K562 (cell line): ENCODE results near the gene UQCRFS1. TPM values are rescaled to one million over a fixed set of nuclear protein-coding genes. Genes with fewer than 3 reads are reported as not detected.

Experiments used
- ATAC-seq: fragments of 200-7000 bp; cut with Tn5 transposase; 3 replicates; pipeline ENCODE4 v1.9.1; 2020; ENCODE audit warnings: moderate library complexity
- BruUV-seq: library from RNA; stranded (reverse); fragments of 400-500 nt; replicated peaks from 2 replicates; lab custom pipeline; 2021; lab: Mats Ljungman, UMichigan
- CTCF ChIA-PET: fragments of 300-600 bp; formaldehyde crosslinking; extraction: SDS; loops from one replicate; lab custom pipeline; 2021; ENCODE audit warnings: low intra/inter-chr PET ratio; lab: Yijun Ruan, JAX
- POLR2A ChIA-PET: fragments of 300-600, 350-650 bp; sonication (Branson Sonifier 250); formaldehyde crosslinking; extraction: SDS; loops from one replicate; lab custom pipeline; 2021; ENCODE audit warnings: antibody characterized with exemption, inconsistent platforms; lab: Yijun Ruan, JAX
- DNase-seq, 4 experiments: peaks; one replicate each; pipeline versions ENCODE4 v3.0.0 to v3.0.0-alpha.2; 2011 to 2018; ENCODE audit warnings: low spot score in 3 of 4, mixed read lengths in 3 of 4; ENCODE audit errors: extremely low read depth in 1 of 4
- FAIRE-seq: peaks from 2 replicates; lab custom pipeline; 2011; peaks lifted over from hg19 to GRCh38; lab: Jason Lieb, UNC
- H2AFZ ChIP-seq: 2 replicates; pipeline ENCODE4 v1.6.0; 2011; ENCODE audit warnings: low read depth, low read length, control low read depth, inconsistent platforms
- H3K27ac ChIP-seq: fragments of 200-600 bp; 3 replicates; pipeline ENCODE4 v1.8.0; 2011; ENCODE audit warnings: low read depth, mild to moderate bottlenecking, control low read depth, inconsistent platforms, low read length, moderate library complexity, mixed read lengths; ENCODE audit errors: extremely low read depth
- H3K27me3 ChIP-seq, 2 experiments: fragments of 300-600 bp in 1 of 2; 2 replicates in 1 of 2; 3 replicates in 1 of 2; pipeline versions ENCODE4 v1.6.0 to v1.8.0; 2011; ENCODE audit warnings: inconsistent platforms in 2 of 2, low read length in 2 of 2, mild to moderate bottlenecking in 1 of 2, mixed read lengths in 1 of 2, moderate library complexity in 1 of 2; ENCODE audit not compliant: control insufficient read depth in 2 of 2, insufficient read depth in 2 of 2
- H3K36me3 ChIP-seq: fragments of 300-600 bp; 3 replicates; pipeline ENCODE4 v1.8.0; 2011; ENCODE audit warnings: mild to moderate bottlenecking, low read length, inconsistent platforms; ENCODE audit not compliant: control insufficient read depth, insufficient read depth
- H3K4me1 ChIP-seq, 2 experiments: fragments of 200-600 bp in 1 of 2; replicated peaks in 1 of 2; 2 replicates in 1 of 2; 3 replicates in 1 of 2; pipeline versions ENCODE4 v1.5.1 to v1.8.0; 2011; ENCODE audit warnings: inconsistent platforms in 2 of 2, low read length in 2 of 2, mild to moderate bottlenecking in 1 of 2, mixed read lengths in 1 of 2, moderate library complexity in 1 of 2; ENCODE audit not compliant: control insufficient read depth in 2 of 2, insufficient read depth in 2 of 2
- H3K4me2 ChIP-seq: 2 replicates; pipeline ENCODE4 v1.6.1; 2011; ENCODE audit warnings: low read length, control low read depth, inconsistent platforms, mixed read lengths; ENCODE audit not compliant: insufficient read depth
- H3K4me3 ChIP-seq: fragments of 200-600 bp; sonication (generic), shearing (Covaris generic); 2 replicates; pipeline ENCODE4 v1.5.1; 2016; ENCODE audit warnings: control low read depth, inconsistent platforms
- H3K79me2 ChIP-seq: fragments of 200-600 bp; 3 replicates; pipeline ENCODE4 v1.8.0; 2011; ENCODE audit warnings: low read length, inconsistent platforms; ENCODE audit not compliant: control insufficient read depth, insufficient read depth
- H3K9ac ChIP-seq, 2 experiments: 2 replicates each; pipeline versions ENCODE4 v1.6.0 to v1.6.1; 2011; ENCODE audit warnings: low read depth in 2 of 2, low read length in 2 of 2, control low read depth in 1 of 2, inconsistent platforms in 1 of 2, mild to moderate bottlenecking in 1 of 2, mixed read lengths in 1 of 2; ENCODE audit not compliant: insufficient read depth in 1 of 2
- H3K9me1 ChIP-seq: one replicate; pipeline ENCODE4 v1.6.0; 2011; ENCODE audit warnings: inconsistent platforms, mild to moderate bottlenecking, low read length, moderate library complexity; ENCODE audit not compliant: control insufficient read depth, insufficient read depth
- H3K9me3 ChIP-seq: replicated peaks from 2 replicates; pipeline ENCODE4 v1.5.1; 2011; ENCODE audit warnings: low read depth, low read length, inconsistent platforms; ENCODE audit not compliant: control insufficient read depth, insufficient read depth
- H4K20me1 ChIP-seq: replicated peaks from 2 replicates; pipeline ENCODE4 v1.6.1; 2011; ENCODE audit warnings: low read length, inconsistent platforms, mixed read lengths; ENCODE audit not compliant: control insufficient read depth, insufficient read depth
- CTCF ChIP-seq, 3 experiments: IDR thresholded peaks in 2 of 3; conservative IDR thresholded peaks in 1 of 3; 2 replicates each; pipeline ENCODE4 v1.5.1; 2011 to 2012; ENCODE audit warnings: low read length in 3 of 3, mild to moderate bottlenecking in 3 of 3, control low read depth in 2 of 3, improper control_type of control experiment in 1 of 3, inconsistent platforms in 1 of 3, low read depth in 1 of 3, mixed read lengths in 1 of 3, moderate library complexity in 1 of 3; ENCODE audit not compliant: insufficient read depth in 2 of 3
- NR2C2 ChIP-seq, 2 experiments: fragments of 200-800 bp in 1 of 2; sonication (Bioruptor generic) in 1 of 2; sonication (generic) in 1 of 2; formaldehyde crosslinking in 1 of 2; IDR thresholded peaks; 2 replicates each; pipeline versions ENCODE4 v1.6.1 to v1.8.0; 2016 to 2022; ENCODE audit warnings: mild to moderate bottlenecking in 1 of 2, missing compliant biosample characterization in 1 of 2, missing genetic modification characterization in 1 of 2, missing genetic modification reagents in 1 of 2
- PURB ChIP-seq: sonication (generic); formaldehyde crosslinking; IDR thresholded peaks from 2 replicates; pipeline ENCODE4 v1.9.0; 2021; ENCODE audit warnings: low read depth, mild to moderate bottlenecking, missing genetic modification reagents
- WGBS: fragments of 100-300 bp; shearing (Covaris generic); methylation state at CpG from one replicate; pipeline ENCODE4 v1.1.6; 2016; ENCODE audit warnings: low coverage, mixed read lengths; ENCODE audit not compliant: insufficient coverage; ENCODE audit errors: missing lambda C conversion rate; 5-methylcytosine and 5-hydroxymethylcytosine counted together
- in situ Hi-C: fragments of 300-500 bp; cut with MboI; formaldehyde crosslinking; loops from 4 replicates; pipeline ENCODE4 v1.15.0; 2018; ENCODE audit warnings: inconsistent platforms, mixed read lengths
- intact Hi-C: fragments of 100-400 bp; cut with micrococcal nuclease; formaldehyde crosslinking; loops from 2 replicates; pipeline ENCODE4 v1.14.2; 2022
- polyA plus RNA-seq, 8 experiments: library from polyadenylated mRNA; depleted of rRNA in 4 of 8; stranded (reverse) in 5 of 8; unstranded in 3 of 8; fragments of >200 nt; fragmentation: Nextera tagmentation in 2 of 8; fragmentation: Illumina TruSeq in 1 of 8; extraction: Ambion mirVana in 2 of 8; extraction: Trizol in 1 of 8; gene quantifications; 2 replicates each; pipeline versions ENCODE4 v1.2.1 to v1.2.3, GENCODE V29; 2011 to 2014; ENCODE audit warnings: inconsistent platforms in 1 of 8, missing spikeins in 1 of 8
- total RNA-seq, 7 experiments: library from RNA; depleted of rRNA in 6 of 7; stranded (reverse); fragments of >200 nt in 6 of 7; fragmentation: Illumina TruSeq in 2 of 7; extraction: Trizol in 2 of 7; gene quantifications; 2 replicates each; pipeline versions ENCODE4 v1.2.1 to v1.2.3, GENCODE V29; 2011 to 2021; ENCODE audit warnings: low replicate concordance in 1 of 7

The UQCRFS1 gene
- total and polyA plus RNA-seq, 9 of the 15 experiments (the other 6 are each of a cell fraction or from before 2014, with no cell fraction given): 10.8 to 110 (median 64.7) TPM

- intact Hi-C loops: no loop called here
- H2AFZ ChIP-seq: no peak overlapping the region
- ATAC-seq: no peak
- H3K4me2 ChIP-seq: no peak overlapping the region
- in situ Hi-C loops: no loop called here
- no peak for FAIRE-seq
- H3K9me3 ChIP-seq: no peaks in the 10 kb centered on the region
- peaks cover 7% of the 10 kb centered on the region for H3K79me2 ChIP-seq
- ChIA-PET CTCF (no interaction called here), POLR2A (interaction anchor here (0.6 to 1.9 kb wide), 3 partner anchors 9 to 257 kb away, joined by 3 to 6 read pairs (median 4); no protein-coding TSS in a partner anchor)
- peaks cover 10% of the 10 kb centered on the region; the same call in 1 of the 2 replicates for H4K20me1 ChIP-seq
- BruUV-seq: no TSS peak
- WGBS: 48% methylated on average over 2 of the region's 2 CpGs
- no peak for DNase-seq
- H3K27me3 ChIP-seq: no peaks in the 10 kb centered on the region; a peak in 1 of 5 replicates
- no peaks in the 10 kb centered on the region for H3K9me1 ChIP-seq
- H3K4me3 ChIP-seq: no peak overlapping the region
- H3K4me1 ChIP-seq: no peaks in the 10 kb centered on the region
- H3K36me3 ChIP-seq: peaks cover 14% of the 10 kb centered on the region; the same call in 2 of the 3 replicates
- H3K27ac ChIP-seq: no peak overlapping the region
- no peak overlapping the region for H3K9ac ChIP-seq
- TF ChIP-seq CTCF (IDR thresholded peaks at IDR 0.05 in 2 of 3, conservative IDR thresholded peaks at IDR 0.05 in 1 of 3; ENCODE audit: insufficient read depth in 2 of 3, low read depth in 1 of 3, low read length in 3 of 3) (peak in 1 of 3 experiments; percentile 3; a peak in 1 of 6 replicates), NR2C2 (CRISPR knock-in tag; IDR thresholded peaks at IDR 0.05) (no peak), NR2C2 (tag; IDR thresholded peaks at IDR 0.05) (no peak), PURB (no peak)
Measured at GRCh38 chr19:29201855-29202254, 11.1 kb downstream of the UQCRFS1 start.
